GM21619 (cell line): ENCODE measurements around the gene GRID1.
"Not testable (repeated sequence)": the region's sequence is repeated elsewhere in the genome, so short reads cannot be mapped to it uniquely, and the experiment has no call there.

Source experiments
- ATAC-seq: cut with Tn5 transposase; IDR thresholded peaks from one replicate; pipeline ENCODE4 v1.9.1; 2021; ENCODE audit not compliant: unreplicated experiment

Gene GRID1

GRCh38 chr10:86053675-86054074 lies 312.9 kb downstream of the GRID1 start:
- ATAC-seq, result no peak

- ATAC-seq, result no peak
These were observed 315.0 kb downstream of the GRID1 start for GRCh38 chr10:86051586-86051985.

- no peak for ATAC-seq
These were observed 317.2 kb downstream of the GRID1 start for GRCh38 chr10:86049442-86049841.

- no peak for ATAC-seq
These were observed 317.6 kb downstream of the GRID1 start for GRCh38 chr10:86048973-86049372.

- ATAC-seq, result no peak
These were observed 318.0 kb downstream of the GRID1 start for GRCh38 chr10:86048571-86048970.

- ATAC-seq, result no peak
These were observed 319.0 kb downstream of the GRID1 start for GRCh38 chr10:86047588-86047987.

- no peak for ATAC-seq
These were observed 319.6 kb downstream of the GRID1 start for GRCh38 chr10:86046845-86047460.

GRCh38 chr10:86045896-86046295 lies 320.7 kb downstream of the GRID1 start:
- ATAC-seq, result no peak

GRCh38 chr10:86044029-86044428 lies 322.6 kb downstream of the GRID1 start:
- no peak for ATAC-seq

- ATAC-seq, result no peak
These were observed 323.4 kb downstream of the GRID1 start for GRCh38 chr10:86043236-86043635.

- ATAC-seq, result no peak
These were observed 324.4 kb downstream of the GRID1 start for GRCh38 chr10:86042161-86042560.

GRCh38 chr10:86041116-86041515 lies 325.5 kb downstream of the GRID1 start:
- ATAC-seq, result no peak

GRCh38 chr10:86038371-86038770 lies 328.2 kb downstream of the GRID1 start:
- no peak for ATAC-seq

GRCh38 chr10:86037096-86037495 lies 329.5 kb downstream of the GRID1 start:
- no peak for ATAC-seq

- no peak for ATAC-seq
These were observed 330.1 kb downstream of the GRID1 start for GRCh38 chr10:86036544-86036831.

- ATAC-seq, result no peak
These were observed 330.6 kb downstream of the GRID1 start for GRCh38 chr10:86035791-86036543.

GRCh38 chr10:86034710-86035109 lies 331.9 kb downstream of the GRID1 start:
- no peak for ATAC-seq

GRCh38 chr10:86033581-86033980 lies 333.0 kb downstream of the GRID1 start:
- ATAC-seq, result no peak

- ATAC-seq, result not testable (repeated sequence)
These were observed 334.5 kb downstream of the GRID1 start for GRCh38 chr10:86032087-86032486.

GRCh38 chr10:86030312-86030711 lies 336.3 kb downstream of the GRID1 start:
- ATAC-seq, result no peak

GRCh38 chr10:86027346-86027745 lies 339.2 kb downstream of the GRID1 start:
- no peak for ATAC-seq

GRCh38 chr10:86025509-86025908 lies 341.1 kb downstream of the GRID1 start:
- ATAC-seq, result no peak
